GM21529 (cell line): Measurements from ENCODE around the gene SYT2.
"Not testable (repeated sequence)": the region's sequence is repeated elsewhere in the genome, so short reads cannot be mapped to it uniquely, and the experiment has no call there.

Source experiments
- ATAC-seq: cut with Tn5 transposase; IDR thresholded peaks from one replicate; pipeline ENCODE4 v1.9.1; 2021; ENCODE audit not compliant: unreplicated experiment

SYT2 gene

DNA sequence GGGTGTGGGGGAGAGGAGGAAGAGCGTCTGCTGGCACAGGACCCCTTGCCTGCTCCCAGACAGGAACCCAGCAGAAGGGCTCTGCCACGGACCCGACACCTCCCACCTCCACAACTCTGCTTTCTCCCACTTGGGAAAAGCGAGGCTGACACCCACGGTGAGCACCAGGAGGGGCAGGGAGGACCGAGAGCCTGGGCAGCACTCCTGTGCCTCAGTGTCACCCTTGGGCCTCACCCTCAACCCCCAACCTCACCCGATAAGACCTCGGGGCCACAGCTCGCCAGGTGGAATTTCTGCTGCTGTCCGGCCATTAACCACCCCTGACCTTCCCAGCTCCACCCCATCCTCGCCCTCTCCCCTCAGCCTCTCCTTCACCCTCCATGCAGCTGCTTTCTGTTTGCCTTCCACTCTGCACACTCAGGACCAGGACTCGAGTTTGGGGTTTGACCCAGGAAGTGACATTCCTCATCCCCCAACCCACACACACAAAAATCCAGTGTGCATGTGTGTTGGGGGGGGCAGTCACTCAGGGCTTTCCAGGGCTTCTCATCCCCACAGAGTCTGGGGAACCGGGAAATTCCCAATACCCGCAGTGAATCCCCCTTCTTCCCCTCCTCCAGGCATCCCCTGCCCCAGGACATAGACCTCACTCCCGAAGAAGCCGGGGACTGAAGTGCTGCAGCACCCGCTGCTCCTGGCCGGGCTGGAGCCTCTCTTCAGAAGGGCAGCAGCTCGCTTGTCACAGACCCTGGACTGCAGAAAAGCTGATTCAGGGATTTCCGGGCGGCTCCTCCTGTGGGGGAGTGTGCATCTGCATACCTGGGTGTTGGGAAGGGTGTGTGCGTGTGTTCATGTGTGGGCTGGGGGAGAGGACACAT, 65.8 kb downstream of the SYT2 start:
- no peak for ATAC-seq

DNA sequence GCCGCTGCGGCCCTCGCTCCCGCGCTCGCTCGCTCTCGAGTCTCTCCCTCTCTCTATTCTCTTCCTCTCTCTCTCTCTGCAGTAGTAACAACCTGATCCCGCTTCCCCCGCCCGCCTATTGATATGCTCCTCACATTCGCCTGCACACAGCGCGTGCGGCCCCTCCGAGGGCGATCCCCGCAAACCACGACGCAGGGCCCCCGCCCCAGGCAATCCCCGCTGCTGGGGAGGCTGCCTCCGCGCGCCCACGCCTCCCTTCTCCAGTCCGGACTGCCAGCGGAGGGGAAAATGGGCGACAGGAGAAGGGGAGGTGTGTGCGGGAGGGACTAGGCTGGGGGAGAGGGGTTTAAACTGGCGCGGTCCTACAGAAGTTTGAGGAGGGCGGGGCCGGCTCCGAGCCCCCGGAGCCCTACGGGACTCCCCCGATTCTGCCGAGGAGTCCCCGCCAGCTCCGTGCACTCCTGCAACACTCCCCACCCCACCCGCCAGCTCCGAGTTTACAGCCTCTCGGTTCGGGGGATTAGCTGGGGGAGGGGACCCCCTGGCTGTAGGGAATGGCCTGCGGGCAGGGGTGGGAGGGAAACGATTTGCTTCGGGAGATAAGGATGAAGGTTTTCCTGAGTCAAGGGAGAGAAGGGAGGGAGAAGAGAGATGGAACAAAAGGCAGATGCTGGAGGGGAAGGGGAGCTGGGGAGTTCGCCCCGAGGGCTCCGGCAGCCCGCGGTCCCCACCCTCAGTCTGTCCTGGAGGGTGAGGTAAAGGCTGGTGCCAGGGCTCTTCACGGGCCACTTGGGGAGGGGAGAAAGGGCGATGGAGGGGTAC, 66.6 kb downstream of the SYT2 start:
- no peak for ATAC-seq

DNA sequence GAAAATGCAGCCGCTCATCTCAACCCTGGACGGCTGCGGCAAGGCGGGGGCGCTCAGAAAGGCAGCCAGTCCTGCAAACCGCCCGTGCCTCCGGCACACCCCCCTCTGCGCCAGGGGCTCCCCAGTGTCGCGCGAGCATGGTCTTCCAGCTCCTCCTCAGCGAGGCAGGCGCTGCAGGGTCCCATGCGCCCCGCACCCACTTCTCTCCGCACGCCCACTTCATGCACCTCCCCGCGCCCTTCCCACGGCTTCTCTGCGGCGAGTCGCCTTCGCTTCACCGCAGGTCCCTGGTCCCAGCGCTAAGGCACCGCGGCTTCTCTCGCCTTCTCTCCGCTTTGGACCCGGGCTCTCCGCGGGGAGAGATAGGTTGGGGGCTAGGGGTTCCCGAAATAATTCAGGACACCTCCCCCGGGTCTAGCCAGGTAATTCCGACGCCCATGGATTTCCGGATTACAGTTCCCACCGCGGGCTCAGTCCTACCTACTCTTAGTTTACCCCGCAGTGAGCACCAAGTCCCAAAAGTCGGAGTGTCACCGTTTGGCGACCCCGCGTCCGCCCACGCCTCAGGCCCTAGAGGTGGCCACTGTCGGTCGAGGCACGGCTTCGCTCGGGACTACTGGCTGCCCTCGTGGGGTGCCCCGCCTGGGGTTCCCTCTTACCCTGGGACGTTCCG, 67.5 kb downstream of the SYT2 start:
- ATAC-seq = no peak

DNA sequence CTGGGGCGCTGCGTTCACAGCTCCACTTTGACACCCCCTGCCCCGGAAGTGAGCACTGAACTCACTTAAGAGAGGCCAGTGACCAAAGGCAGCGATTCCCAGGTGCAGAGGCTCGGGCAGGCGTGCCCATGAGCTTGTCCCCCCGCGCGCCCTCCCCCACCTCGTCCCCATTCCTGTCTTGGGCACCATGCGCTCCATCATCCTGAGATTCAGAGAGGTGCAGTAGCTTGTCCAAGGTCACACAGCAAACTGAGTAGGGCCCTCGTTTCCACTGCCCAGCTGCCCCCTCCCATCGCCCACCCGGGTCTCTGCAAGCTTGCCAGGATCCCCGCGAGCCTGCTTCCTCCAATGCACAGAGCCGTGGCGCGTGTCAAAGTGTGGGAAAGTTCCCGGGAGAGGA, 68.0 kb downstream of the SYT2 start:
- no peak for ATAC-seq

DNA sequence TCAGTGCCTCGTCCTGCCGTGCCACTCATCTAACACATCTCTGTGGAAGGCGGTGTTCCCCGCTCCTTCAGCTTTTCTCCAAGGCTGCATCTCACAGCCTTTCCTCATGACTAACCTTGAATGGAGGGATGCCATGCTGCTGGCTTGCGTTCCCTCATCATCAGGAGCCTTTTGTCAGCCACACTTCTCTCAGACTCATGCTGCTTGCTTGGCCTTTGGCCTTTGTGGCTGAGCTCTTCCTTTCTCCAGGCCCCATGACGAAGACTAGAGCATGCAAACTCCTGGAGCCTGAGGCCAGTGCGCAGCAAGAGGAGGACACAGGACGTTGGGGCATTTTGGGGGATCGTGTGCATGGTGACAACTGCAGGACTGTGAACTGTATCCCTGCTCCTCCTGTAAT, 70.8 kb downstream of the SYT2 start:
- ATAC-seq = no peak

DNA sequence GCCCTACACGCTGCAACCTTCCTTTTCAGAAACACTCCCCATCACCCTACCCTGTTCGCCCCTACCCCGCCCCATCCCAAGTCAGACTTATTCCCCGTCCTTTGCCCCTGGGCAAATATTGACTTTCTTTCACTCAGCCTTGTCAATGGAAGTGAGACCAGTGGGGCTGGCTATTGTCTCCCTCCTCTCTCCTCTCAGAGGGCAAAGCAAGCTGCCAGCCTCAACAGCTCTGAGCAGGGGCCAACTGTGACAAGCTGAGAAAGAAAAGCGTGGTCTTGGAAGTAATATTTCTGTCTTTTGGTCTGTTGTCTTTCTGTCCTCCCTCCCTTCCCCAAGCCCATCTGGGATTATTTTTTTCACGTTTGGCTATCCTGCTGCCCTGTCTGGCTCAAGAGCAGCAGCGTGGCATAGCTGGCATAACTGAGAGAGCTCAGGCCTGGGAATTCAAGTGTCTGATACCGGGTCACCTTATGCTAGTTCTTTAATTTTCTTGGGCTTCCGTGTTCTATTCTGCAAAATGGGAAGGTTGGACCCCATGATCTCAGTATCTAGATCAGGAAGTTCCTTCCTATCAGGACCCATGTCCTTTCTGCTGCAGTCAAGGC, 71.5 kb downstream of the SYT2 start:
- not testable (repeated sequence) for ATAC-seq

DNA sequence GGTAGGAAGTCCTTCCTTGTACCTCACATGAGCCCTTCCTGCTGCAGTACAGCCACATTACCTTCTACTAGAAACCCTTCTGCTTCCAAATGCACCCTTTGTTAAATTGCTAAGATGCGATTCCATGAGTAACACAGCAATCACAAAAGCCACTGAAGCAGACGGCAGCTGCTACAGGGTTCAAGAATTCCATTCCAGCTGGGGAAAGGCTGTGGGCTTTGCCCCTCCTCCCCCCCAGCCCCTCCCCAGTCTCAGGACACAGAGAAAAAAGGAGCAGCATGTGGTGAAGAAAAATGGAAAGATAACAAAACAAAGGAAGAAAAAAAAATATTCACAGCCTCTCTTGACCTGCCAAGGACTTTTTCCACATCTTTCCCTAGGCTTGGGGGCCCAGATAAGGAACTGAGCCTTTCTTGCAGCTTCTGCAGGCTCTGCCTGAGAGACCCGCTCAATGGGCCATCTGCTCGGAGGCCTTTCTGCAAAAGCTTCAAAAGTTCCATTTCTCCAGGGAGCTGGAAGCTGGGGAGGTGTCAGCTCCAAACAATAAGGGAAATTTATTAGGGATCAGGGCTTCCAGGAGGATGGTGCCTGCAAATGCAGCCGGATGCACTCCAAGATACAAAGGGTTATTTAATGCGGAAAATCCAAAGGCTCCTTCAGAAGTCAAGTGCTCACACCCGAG, 72.1 kb downstream of the SYT2 start:
- no peak for ATAC-seq

DNA sequence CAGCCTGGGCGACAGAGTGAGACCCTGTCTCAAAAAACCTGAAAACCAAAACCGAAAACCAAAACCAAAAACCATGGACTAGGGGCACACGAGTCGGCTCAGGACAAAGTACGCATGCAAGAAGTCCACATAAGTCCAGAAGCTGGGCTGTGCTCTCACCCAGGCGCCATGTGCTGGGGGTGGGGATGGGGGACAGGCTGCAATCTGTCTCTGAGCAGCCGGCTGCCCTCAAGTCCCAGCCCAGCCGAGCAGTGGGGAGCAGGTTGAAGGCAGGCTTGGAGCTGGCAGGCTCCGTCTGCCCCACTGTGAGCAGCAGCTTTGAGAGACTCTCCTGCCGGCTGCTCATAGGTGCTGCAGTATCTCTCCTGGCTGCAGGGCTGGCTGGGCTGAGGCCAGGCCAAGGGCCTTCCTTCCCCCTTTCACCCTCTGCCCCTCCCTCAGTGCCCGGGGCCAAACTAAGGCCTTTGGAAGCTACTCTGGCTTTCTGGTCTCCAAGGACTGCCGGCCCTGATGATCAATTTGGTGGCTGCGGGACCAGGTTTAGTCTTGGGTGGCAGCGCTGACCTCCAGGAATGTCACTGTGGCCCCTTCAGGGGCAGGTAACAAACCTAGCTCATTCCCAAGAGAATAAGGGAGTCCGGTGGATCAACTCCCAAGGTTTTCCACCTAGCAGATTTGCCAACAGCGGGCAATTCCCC, 72.8 kb downstream of the SYT2 start:
- ATAC-seq = not testable (repeated sequence)

DNA sequence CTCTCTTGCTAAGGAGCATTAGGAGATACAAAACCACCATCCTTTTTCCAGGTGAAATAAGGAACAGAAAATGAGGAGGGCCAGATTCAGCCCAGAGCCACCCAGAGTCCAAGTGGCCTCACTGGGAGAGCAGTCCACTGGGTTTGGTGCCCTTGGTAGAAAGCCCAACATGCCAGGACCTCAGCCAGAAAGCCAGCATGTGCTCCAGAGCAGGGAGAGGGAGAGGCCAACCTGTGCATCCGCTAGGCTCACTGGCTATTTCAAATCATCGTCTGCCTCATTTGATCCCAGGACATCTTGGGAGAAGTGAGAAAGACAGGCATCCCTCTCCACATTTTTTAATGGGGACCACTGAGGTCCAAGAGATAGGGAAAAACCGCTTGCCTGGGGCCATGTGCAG, 74.1 kb downstream of the SYT2 start:
- ATAC-seq = not testable (repeated sequence)

DNA sequence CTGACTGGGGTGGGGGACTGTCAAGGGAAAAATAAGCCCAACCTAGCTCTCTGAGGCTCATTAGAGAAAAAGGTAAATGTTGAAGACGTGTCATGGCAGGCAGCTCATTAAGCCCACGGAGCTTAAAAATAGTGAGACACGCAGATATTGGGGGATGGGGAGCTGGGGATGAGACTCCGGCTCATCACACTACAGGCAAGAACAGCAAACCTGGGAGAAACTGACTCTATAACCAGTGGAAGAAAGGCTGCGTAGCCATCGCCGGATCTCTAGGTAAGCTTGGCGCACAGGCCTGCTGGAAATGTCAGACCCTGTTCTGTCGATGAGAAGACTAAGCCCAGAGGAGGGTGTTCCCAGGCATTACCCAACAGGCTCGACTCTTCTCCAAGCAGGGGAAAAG, 78.0 kb downstream of the SYT2 start:
- ATAC-seq = no peak

DNA sequence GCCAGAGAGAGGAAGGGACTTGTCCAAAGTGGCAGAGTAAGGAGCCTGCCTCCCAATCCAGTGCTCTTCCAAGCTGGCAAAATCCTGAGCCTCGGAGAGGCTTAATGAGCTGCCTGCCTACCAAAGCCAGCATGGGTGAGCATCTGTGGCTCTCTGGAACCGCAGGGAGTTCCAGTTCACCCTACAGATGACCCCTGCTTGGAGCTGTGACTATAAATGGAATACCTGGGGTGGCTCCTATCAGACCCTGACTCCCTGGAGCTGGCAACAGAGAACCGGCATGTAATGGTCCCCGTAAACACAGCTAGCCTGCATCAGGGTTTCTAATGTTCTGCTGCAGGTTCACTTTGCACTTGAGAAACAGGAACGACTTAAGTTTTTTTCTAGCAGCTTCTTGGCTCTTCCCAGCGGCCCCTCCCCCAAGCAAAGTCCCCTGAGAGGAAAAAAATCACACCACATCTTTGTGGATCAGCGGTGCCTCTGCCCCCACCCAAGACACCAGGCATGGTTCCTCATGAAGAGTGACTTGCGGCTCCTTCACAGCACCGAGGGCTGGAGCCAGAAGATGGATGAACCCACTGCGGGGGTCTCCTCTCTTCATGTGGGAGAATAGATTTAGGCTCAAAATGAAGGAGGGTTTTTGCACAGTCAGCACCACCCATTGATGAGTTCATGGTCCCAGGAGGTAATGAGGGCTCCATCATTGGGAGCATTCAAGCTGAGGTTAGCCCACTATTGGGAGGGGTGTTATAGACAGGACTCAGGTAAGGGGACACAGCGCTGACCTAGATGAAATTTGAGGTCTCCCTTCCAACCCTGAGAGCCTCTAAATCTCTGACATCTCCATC, 79.0 kb downstream of the SYT2 start:
- ATAC-seq = no peak

DNA sequence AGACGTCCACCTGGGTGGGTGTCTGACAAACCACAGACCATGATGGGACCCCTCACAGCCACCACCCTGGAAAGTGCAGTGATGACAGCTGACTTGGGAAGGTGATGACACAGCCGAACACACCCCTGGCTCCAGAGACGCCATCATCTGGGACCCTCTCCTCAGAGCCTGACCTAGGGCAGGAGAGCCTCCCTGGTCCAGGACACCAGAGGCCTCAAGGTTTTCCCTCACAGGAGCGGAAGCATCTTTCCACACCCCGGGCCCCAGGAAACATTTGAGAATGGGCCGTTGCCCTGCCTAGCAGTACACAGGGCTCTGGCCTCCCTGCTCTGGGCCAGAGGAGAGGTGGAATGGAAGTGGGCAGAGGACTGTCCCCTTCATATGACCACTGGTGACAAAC, 79.7 kb downstream of the SYT2 start:
- ATAC-seq = no peak

DNA sequence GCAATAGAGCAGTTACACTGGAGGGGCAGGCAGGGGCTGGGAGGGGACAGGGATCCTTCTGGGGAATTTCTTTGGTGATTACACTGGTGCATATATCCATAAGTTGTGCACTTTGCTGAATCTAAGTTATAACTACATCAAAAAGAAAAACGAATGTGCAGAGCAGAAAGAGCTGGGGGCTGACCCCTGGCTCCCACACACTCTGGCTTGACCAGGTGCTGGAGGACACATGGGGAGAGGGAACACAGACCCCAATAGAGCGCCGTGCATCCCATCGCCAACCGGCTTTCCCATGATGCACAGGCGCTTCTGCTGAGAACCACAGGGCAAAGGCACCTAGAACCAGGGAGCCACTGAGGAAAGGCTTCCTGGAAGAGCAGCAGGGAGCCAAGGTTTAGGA, 80.2 kb downstream of the SYT2 start:
- not testable (repeated sequence) for ATAC-seq

DNA sequence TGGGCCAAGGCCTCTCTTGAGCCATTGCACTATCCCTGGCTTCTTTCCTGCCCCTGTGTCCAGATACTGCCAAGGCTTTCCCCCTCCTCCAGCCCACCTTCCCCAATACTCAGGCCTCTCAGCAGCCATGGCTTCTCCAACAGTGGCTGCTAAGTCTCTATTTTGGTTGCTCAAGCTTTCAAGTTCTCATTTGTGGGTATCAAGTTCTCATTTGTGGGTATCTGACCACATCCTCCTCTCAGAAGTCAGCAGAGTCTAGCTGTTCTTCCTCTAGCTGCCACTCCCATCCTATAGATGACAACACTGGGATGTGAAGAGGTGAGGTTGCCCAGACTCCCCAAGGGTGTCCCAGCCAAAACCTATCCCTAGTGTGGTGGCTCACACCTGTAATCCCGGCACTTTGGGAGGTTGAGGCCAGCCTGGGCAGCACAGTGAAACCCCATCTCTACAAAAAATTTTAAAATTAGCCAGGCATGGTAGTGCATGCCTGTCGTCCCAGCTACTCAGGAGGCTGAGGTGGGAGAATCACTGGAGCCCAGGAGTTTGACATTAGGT, 80.9 kb downstream of the SYT2 start:
- ATAC-seq = peak; percentile 78

DNA sequence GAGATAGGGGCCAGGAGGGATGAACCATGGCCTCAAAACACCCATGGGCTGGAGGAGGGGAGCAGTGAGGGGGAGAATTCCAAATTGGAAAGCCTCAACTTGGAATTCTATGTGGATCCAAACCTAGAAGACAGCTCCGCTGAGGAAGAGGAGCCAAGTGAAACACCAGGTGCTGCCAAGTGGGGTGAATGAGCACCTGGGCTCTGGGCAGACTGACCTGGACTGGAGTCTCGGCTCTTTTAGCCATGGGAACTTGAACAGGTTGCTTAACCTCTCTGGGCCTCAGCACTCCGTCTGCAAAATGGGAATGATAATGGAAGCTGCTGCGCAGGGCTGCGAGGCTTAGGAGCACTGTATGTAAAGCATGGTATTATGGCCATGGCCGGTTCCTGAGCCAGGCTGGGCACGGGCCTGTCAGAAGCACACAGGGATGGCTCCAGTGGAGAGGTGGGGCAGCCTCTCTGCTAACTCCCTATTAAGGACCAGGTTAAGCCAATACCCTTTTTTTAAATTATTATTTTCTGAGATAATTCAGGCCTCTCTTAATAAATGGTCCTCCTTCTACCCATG, 81.5 kb downstream of the SYT2 start:
- no peak for ATAC-seq

DNA sequence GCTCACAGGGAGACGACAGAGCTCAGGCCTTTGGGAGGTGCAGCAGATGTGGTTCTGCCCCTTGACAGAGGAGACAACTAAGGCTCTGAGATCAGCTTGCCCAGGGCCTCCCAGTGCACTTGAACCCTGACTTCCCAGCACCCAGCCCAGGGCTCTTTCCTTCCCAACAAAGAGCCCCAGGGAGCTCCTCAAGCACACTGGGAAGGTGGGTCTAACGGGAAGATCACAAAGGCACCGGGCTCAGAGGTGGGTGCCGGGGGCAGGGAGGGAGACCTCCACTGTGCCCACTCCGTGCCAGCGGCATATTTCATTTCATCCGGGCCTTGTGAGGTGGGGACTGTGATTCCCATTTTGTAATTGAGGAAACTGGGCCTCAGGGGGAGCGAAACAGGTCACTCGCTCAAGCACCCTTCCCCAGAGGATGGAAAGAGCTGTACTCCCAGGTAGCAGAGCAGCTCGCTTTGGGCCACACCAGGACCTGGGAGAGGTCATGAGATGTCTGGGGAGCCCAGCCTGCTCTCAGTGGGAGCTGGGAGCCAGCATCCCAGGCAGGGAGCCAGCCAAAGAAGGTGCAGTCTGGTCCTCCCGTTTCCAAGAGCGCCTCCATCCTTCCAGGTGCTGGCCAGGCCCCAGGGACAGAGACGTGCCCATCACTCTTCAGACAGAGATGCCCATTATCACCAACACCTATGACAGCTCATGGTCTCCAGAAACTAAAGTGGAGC, 82.3 kb downstream of the SYT2 start:
- no peak for ATAC-seq

DNA sequence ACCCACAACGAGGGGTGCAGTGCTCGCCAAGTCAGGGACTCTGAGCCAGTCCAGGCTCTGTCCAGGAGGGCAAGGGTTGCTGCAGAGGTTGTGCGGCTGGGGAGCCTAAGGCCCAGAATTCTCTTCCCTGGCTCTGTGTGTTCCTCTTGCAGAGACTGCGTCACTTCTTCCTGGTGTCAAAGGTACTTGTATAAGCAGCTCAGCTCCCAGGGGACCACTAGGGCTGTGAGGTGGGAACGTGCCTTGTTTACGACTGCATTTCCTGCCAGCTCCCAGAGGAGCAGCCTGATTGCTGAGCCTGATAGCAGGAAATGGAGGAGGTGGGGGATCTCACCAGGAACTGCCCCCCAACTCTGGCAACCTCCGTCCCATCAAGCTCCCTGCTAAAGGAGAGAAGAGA, 83.2 kb downstream of the SYT2 start:
- ATAC-seq = not testable (repeated sequence)
